MCF 10A (cell line): ENCODE data around the gene KLHL41. TPM values are rescaled to one million over a fixed set of nuclear protein-coding genes. Genes with fewer than 3 reads are reported as not detected.
"Not testable (repeated sequence)": the region's sequence is repeated elsewhere in the genome, so short reads cannot be mapped to it uniquely, and the experiment has no call there.

Experiments used
- BruUV-seq: library from RNA; stranded (reverse); fragments of 400-500 nt; replicated peaks from 2 replicates; lab custom pipeline; 2021; lab: Mats Ljungman, UMichigan
- CTCF ChIA-PET: fragments of 300-600 bp; sonication (Branson Sonifier 250); formaldehyde crosslinking; extraction: SDS; loops from one replicate; lab custom pipeline; 2021; ENCODE audit warnings: antibody characterized with exemption, inconsistent platforms; lab: Yijun Ruan, JAX
- POLR2A ChIA-PET: fragments of 300-600, 350-650 bp; sonication (Branson Sonifier 250); formaldehyde crosslinking; extraction: SDS; loops from one replicate; lab custom pipeline; 2020; ENCODE audit warnings: antibody characterized with exemption, inconsistent platforms; lab: Yijun Ruan, JAX
- DNase-seq: peaks from one replicate; pipeline ENCODE4 v3.0.0-alpha.2; 2018; ENCODE audit not compliant: unreplicated experiment
- H3K27ac Mint-ChIP-seq: one replicate; pipeline ENCODE4 v1.8.0; 2022; ENCODE audit warnings: mild to moderate bottlenecking, low read depth, mixed read lengths; ENCODE audit not compliant: unreplicated experiment
- H3K27me3 Mint-ChIP-seq: one replicate; pipeline ENCODE4 v1.8.0; 2022; ENCODE audit warnings: mixed read lengths; ENCODE audit not compliant: insufficient read depth, unreplicated experiment
- H3K36me3 Mint-ChIP-seq: one replicate; pipeline ENCODE4 v1.8.0; 2022; ENCODE audit warnings: mild to moderate bottlenecking, moderate library complexity, mixed read lengths; ENCODE audit not compliant: insufficient read depth, unreplicated experiment
- H3K4me1 Mint-ChIP-seq: one replicate; pipeline ENCODE4 v1.8.0; 2022; ENCODE audit warnings: mixed read lengths; ENCODE audit not compliant: insufficient read depth, unreplicated experiment
- H3K4me3 Mint-ChIP-seq: one replicate; pipeline ENCODE4 v1.8.0; 2022; ENCODE audit warnings: mild to moderate bottlenecking, moderate library complexity, mixed read lengths; ENCODE audit not compliant: unreplicated experiment
- H3K9me3 Mint-ChIP-seq: one replicate; pipeline ENCODE4 v1.8.0; 2022; ENCODE audit warnings: mixed read lengths; ENCODE audit not compliant: unreplicated experiment
- intact Hi-C: fragments of 100-400 bp; cut with micrococcal nuclease; formaldehyde crosslinking; loops from 2 replicates; pipeline ENCODE4 v1.14.1; 2022
- total RNA-seq: library from RNA; stranded (reverse); gene quantifications from 2 replicates; pipeline ENCODE4 v1.2.3, GENCODE V29; 2022

Gene KLHL41
- total RNA-seq, 1 experiment from 2014 or later, result 0.35 TPM

DNA sequence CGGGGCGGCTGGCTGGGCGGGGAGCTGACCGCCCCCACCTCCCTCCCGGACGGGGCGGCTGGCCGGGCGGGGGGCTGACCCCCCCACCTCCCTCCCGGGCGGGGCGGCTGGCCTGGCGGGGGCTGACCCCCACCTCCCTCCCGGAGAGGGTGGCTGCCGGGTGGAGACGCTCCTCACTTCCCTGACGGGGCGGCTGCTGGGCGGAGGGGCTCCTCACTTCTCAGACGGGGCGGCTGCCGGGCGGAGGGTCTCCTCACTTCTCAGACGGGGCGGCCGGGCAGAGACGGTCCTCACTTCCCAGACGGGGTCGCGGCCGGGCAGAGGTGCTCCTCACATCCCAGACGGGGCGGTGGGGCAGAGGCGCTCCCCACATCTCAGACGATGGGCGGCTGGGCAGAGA is 65.8 kb downstream of the KLHL41 start:
- H3K9me3 Mint-ChIP-seq, H3K36me3 Mint-ChIP-seq, H3K27me3 Mint-ChIP-seq, H3K27ac Mint-ChIP-seq, CTCF ChIA-PET, DNase-seq, H3K4me1 Mint-ChIP-seq, BruUV-seq, H3K4me3 Mint-ChIP-seq, intact Hi-C loops: not testable (repeated sequence)
- POLR2A ChIA-PET, result interaction anchor here (0.6 to 1.2 kb wide), 2 partner anchors 10 to 253 kb away, joined by 3 read pairs; no protein-coding TSS in a partner anchor

Other genes with a start within 250 kb of the KLHL41 start
- 0.02 and 0.07 TPM in 2 replicates for gene LRP2, start 147.2 kb upstream of the KLHL41 start, total RNA-seq
- 9.0 and 12.7 TPM in 2 replicates for gene BBS5, start 30.2 kb upstream of the KLHL41 start, total RNA-seq
- gene FASTKD1, start 64.2 kb downstream of the KLHL41 start, total RNA-seq, result 34.5 and 39.9 TPM in 2 replicates
- 64.7 and 80.2 TPM in 2 replicates for gene PPIG, start 74.6 kb downstream of the KLHL41 start, total RNA-seq
- not detected in 2 replicates for gene CFAP210, start 184.7 kb downstream of the KLHL41 start, total RNA-seq
- gene PHOSPHO2, start 184.8 kb downstream of the KLHL41 start, total RNA-seq, result 5.4 and 6.0 TPM in 2 replicates
- 4.6 and 6.1 TPM in 2 replicates for gene KLHL23, start 224.1 kb downstream of the KLHL41 start, total RNA-seq